H9 (cell line): ENCODE results near the gene ACVR1. TPM values are rescaled to one million over a fixed set of nuclear protein-coding genes. Genes with fewer than 3 reads are reported as not detected.
A peak's percentile ranks its signal among the peaks of the same experiment; 100 is the strongest.

Source experiments
- DNase-seq: peaks from one replicate; pipeline ENCODE4 v3.0.0-alpha.2; 2017
- H2AFZ ChIP-seq: one replicate; pipeline ENCODE4 v1.6.1; 2013; ENCODE audit warnings: mild to moderate bottlenecking, low read length, control low read depth, moderate library complexity
- H2AK5ac ChIP-seq: 2 replicates; pipeline ENCODE4 v1.6.1; 2013; ENCODE audit warnings: low read length, control low read depth, mixed read lengths; ENCODE audit not compliant: insufficient read length
- H2BK120ac ChIP-seq: one replicate; pipeline ENCODE4 v1.6.1; 2013; ENCODE audit warnings: low read depth, mild to moderate bottlenecking, low read length, control low read depth, inconsistent platforms; ENCODE audit not compliant: poor library complexity, severe bottlenecking
- H2BK12ac ChIP-seq: 2 replicates; pipeline ENCODE4 v1.6.1; 2013; ENCODE audit warnings: low read length, control low read depth, mixed read lengths, low read depth; ENCODE audit not compliant: insufficient read length
- H2BK15ac ChIP-seq: 2 replicates; pipeline ENCODE4 v1.6.1; 2013; ENCODE audit warnings: low read depth, low read length, control low read depth
- H2BK20ac ChIP-seq: one replicate; pipeline ENCODE4 v1.6.1; 2013; ENCODE audit warnings: low read depth, mild to moderate bottlenecking, low read length, control low read depth, inconsistent platforms; ENCODE audit not compliant: poor library complexity, severe bottlenecking
- H2BK5ac ChIP-seq: 2 replicates; pipeline ENCODE4 v1.6.1; 2013; ENCODE audit warnings: low read length, control low read depth, mixed read lengths; ENCODE audit not compliant: insufficient read length
- H3K14ac ChIP-seq: 2 replicates; pipeline ENCODE4 v1.6.1; 2013; ENCODE audit warnings: low read length, control low read depth; ENCODE audit not compliant: insufficient read depth
- H3K18ac ChIP-seq: 2 replicates; pipeline ENCODE4 v1.6.1; 2013; ENCODE audit warnings: low read depth, mild to moderate bottlenecking, mixed read lengths, low read length, control low read depth; ENCODE audit not compliant: insufficient read length
- H3K23ac ChIP-seq: 2 replicates; pipeline ENCODE4 v1.6.1; 2013; ENCODE audit warnings: low read length, control low read depth, mixed read lengths, low read depth; ENCODE audit not compliant: insufficient read length
- H3K23me2 ChIP-seq: 2 replicates; pipeline ENCODE4 v1.6.1; 2013; ENCODE audit warnings: low read depth, mild to moderate bottlenecking, mixed read lengths, low read length, control low read depth; ENCODE audit not compliant: insufficient read length, poor library complexity, severe bottlenecking
- H3K27ac ChIP-seq: 2 replicates; pipeline ENCODE4 v1.5.1; 2013; ENCODE audit warnings: low read length, control low read depth, mixed read lengths, low read depth; ENCODE audit not compliant: insufficient read length
- H3K27me3 ChIP-seq: 2 replicates; pipeline ENCODE4 v1.6.1; 2013; ENCODE audit warnings: low read length, control low read depth, inconsistent platforms; ENCODE audit not compliant: insufficient read depth
- H3K4ac ChIP-seq: 2 replicates; pipeline ENCODE4 v1.6.1; 2013; ENCODE audit warnings: low read depth, mild to moderate bottlenecking, control low read depth, inconsistent platforms, low read length, moderate library complexity
- H3K4me1 ChIP-seq: 2 replicates; pipeline ENCODE4 v1.6.1; 2013; ENCODE audit warnings: low read length, control low read depth, inconsistent platforms; ENCODE audit not compliant: insufficient read depth
- H3K4me2 ChIP-seq: 2 replicates; pipeline ENCODE4 v1.6.1; 2013; ENCODE audit warnings: low read length, control low read depth, mixed read lengths; ENCODE audit not compliant: insufficient read length, insufficient read depth
- H3K56ac ChIP-seq: 2 replicates; pipeline ENCODE4 v1.6.1; 2013; ENCODE audit warnings: low read depth, mild to moderate bottlenecking, mixed read lengths, low read length, control low read depth; ENCODE audit not compliant: insufficient read length
- H3K79me1 ChIP-seq: 2 replicates; pipeline ENCODE4 v1.6.1; 2013; ENCODE audit warnings: low read depth, mild to moderate bottlenecking, moderate library complexity, low read length, control low read depth, inconsistent platforms; ENCODE audit not compliant: insufficient read depth, poor library complexity, severe bottlenecking
- H3K79me2 ChIP-seq: 2 replicates; pipeline ENCODE4 v1.6.1; 2013; ENCODE audit warnings: low read length, control low read depth, inconsistent platforms; ENCODE audit not compliant: insufficient read depth
- H3K9ac ChIP-seq: 2 replicates; pipeline ENCODE4 v1.6.1; 2013; ENCODE audit warnings: low read length, control low read depth, mixed read lengths; ENCODE audit not compliant: insufficient read length; ENCODE audit errors: extremely low read depth
- H3K9me3 ChIP-seq: one replicate; pipeline ENCODE4 v1.6.1; 2013; ENCODE audit warnings: low read depth, low read length, inconsistent platforms; ENCODE audit not compliant: control insufficient read depth
- H3T11ph ChIP-seq: one replicate; pipeline ENCODE4 v1.6.1; 2013; ENCODE audit warnings: mild to moderate bottlenecking, low read length, control low read depth, inconsistent platforms
- H4K20me1 ChIP-seq: one replicate; pipeline ENCODE4 v1.6.1; 2013; ENCODE audit not compliant: control insufficient read depth, insufficient read length, insufficient read depth
- H4K5ac ChIP-seq: 2 replicates; pipeline ENCODE4 v1.6.1; 2013; ENCODE audit warnings: low read depth, mild to moderate bottlenecking, mixed read lengths, low read length, control low read depth; ENCODE audit not compliant: insufficient read length
- H4K8ac ChIP-seq: replicated peaks from 2 replicates; pipeline ENCODE4 v1.6.1; 2013; ENCODE audit warnings: low read length, control low read depth, mixed read lengths, low read depth; ENCODE audit not compliant: insufficient read length
- H4K91ac ChIP-seq: 2 replicates; pipeline ENCODE4 v1.6.1; 2013; ENCODE audit warnings: low read depth, mild to moderate bottlenecking, moderate library complexity, mixed read lengths, low read length, control low read depth; ENCODE audit not compliant: insufficient read length
- H3K27ac Mint-ChIP-seq, 3 experiments: 2 replicates in 2 of 3; 3 replicates in 1 of 3; pipeline ENCODE4 v1.8.0; 2020 to 2021; ENCODE audit warnings: mixed read lengths in 3 of 3, mild to moderate bottlenecking in 1 of 3, moderate library complexity in 1 of 3
- H3K27me3 Mint-ChIP-seq: 2 replicates; pipeline ENCODE4 v1.8.0; 2021; ENCODE audit warnings: low read depth, mild to moderate bottlenecking, moderate library complexity, mixed read lengths
- H3K36me3 Mint-ChIP-seq, 3 experiments: 2 replicates in 2 of 3; 3 replicates in 1 of 3; pipeline ENCODE4 v1.8.0; 2020 to 2021; ENCODE audit warnings: low read depth in 3 of 3, mixed read lengths in 3 of 3; ENCODE audit not compliant: insufficient read depth in 1 of 3
- H3K4me1 Mint-ChIP-seq, 2 experiments: 2 replicates each; pipeline ENCODE4 v1.8.0; 2020; ENCODE audit warnings: mixed read lengths in 2 of 2
- H3K4me3 Mint-ChIP-seq, 2 experiments: 2 replicates in 1 of 2; 3 replicates in 1 of 2; pipeline ENCODE4 v1.8.0; 2020 to 2021; ENCODE audit warnings: mild to moderate bottlenecking in 2 of 2, mixed read lengths in 2 of 2, moderate library complexity in 1 of 2
- H3K9me3 Mint-ChIP-seq, 2 experiments: 2 replicates in 1 of 2; 3 replicates in 1 of 2; pipeline ENCODE4 v1.8.0; 2020; ENCODE audit warnings: mild to moderate bottlenecking in 2 of 2, mixed read lengths in 2 of 2, moderate library complexity in 1 of 2
- CTCF ChIP-seq: fragments of 200-600 bp; sonication (generic); conservative IDR thresholded peaks from 3 replicates; pipeline ENCODE4 v1.8.0; 2021; ENCODE audit warnings: antibody characterized with exemption, mild to moderate bottlenecking
- total RNA-seq: library from RNA; stranded (reverse); gene quantifications from 2 replicates; pipeline ENCODE4 v1.2.1, GENCODE V29; 2021

ACVR1 gene
- total RNA-seq, 1 experiment from 2014 or later, result 21.2 TPM

- Mint-ChIP-seq H3K36me3 (peaks cover 48 to 58% (median 54%) of the 10 kb centered on the region in 3 experiments), H3K27ac (peak overlapping the region; percentile 1 to 86 (median 53); a peak in 6 of 7 replicates), H3K4me1 (peaks cover 36 to 42% of the 10 kb centered on the region in 2 experiments), H3K4me3 (no peak overlapping the region), H3K9me3 (peaks cover 35 to 38% of the 10 kb centered on the region in 2 experiments), H3K27me3 (no peaks in the 10 kb centered on the region)
- Histone ChIP-seq H3K14ac (no peak overlapping the region), H3T11ph (no peak overlapping the region), H2BK120ac (no peak overlapping the region), H2BK12ac (no peak overlapping the region), H2BK5ac (no peak overlapping the region), H3K4me2 (peak overlapping the region; percentile 16), H3K79me2 (no peaks in the 10 kb centered on the region), H2AFZ (no peak overlapping the region), H3K4me1 (peaks cover 7% of the 10 kb centered on the region; the same call in 1 of the 2 replicates), H4K20me1 (no peaks in the 10 kb centered on the region), H3K79me1 (no peaks in the 10 kb centered on the region), H3K9me3 (no peaks in the 10 kb centered on the region), H3K23ac (no peak overlapping the region), H3K27ac (peak overlapping the region; percentile 39), H3K9ac (no peak overlapping the region), H2AK5ac (no peak overlapping the region), H4K5ac (no peak overlapping the region), H2BK20ac (no peak overlapping the region), H2BK15ac (no peak overlapping the region), H3K4ac (no peak overlapping the region), H3K18ac (no peak overlapping the region), H3K56ac (no peak overlapping the region), H4K91ac (no peak overlapping the region), H4K8ac (no peak overlapping the region), H3K27me3 (no peaks in the 10 kb centered on the region), H3K23me2 (no peaks in the 10 kb centered on the region)
- DNase-seq, result no peak
- no peak for TF ChIP-seq CTCF
Observed at GRCh38 chr2:157759855-157760254, 116.3 kb downstream of the ACVR1 start.
